NCI-H146 treated with DMSO at 0.1 percent for 48 hours (cell line): ENCODE data around the gene SF3A2.

Experiments
- DNase-seq: peaks from one replicate; lab custom pipeline; 2025; ENCODE audit not compliant: unreplicated experiment; lab: John Stamatoyannopoulos, UW

Gene SF3A2

GRCh38 chr19:2207991-2208860 lies 28.4 kb upstream of the SF3A2 start:
- no peak for DNase-seq

- DNase-seq = no peak
Measured at GRCh38 chr19:2208975-2209374, 27.6 kb upstream of the SF3A2 start.

- DNase-seq = no peak
Measured at GRCh38 chr19:2209408-2209807, 27.2 kb upstream of the SF3A2 start.

GRCh38 chr19:2210206-2210605 lies 26.4 kb upstream of the SF3A2 start:
- no peak for DNase-seq

GRCh38 chr19:2210987-2211740 lies 25.5 kb upstream of the SF3A2 start:
- no peak for DNase-seq

GRCh38 chr19:2212861-2213711 lies 23.5 kb upstream of the SF3A2 start:
- no peak for DNase-seq

GRCh38 chr19:2213799-2214198 lies 22.8 kb upstream of the SF3A2 start:
- no peak for DNase-seq

GRCh38 chr19:2214251-2214650 lies 22.4 kb upstream of the SF3A2 start:
- no peak for DNase-seq

- DNase-seq = no peak
Measured at GRCh38 chr19:2215281-2215751, 21.3 kb upstream of the SF3A2 start.

GRCh38 chr19:2216361-2217225 lies 20.0 kb upstream of the SF3A2 start:
- no peak for DNase-seq

GRCh38 chr19:2217591-2217990 lies 19.0 kb upstream of the SF3A2 start:
- DNase-seq = no peak

- no peak for DNase-seq
Measured at GRCh38 chr19:2219726-2220125, 16.9 kb upstream of the SF3A2 start.

GRCh38 chr19:2221250-2221831 lies 15.3 kb upstream of the SF3A2 start:
- no peak for DNase-seq

GRCh38 chr19:2221918-2222317 lies 14.7 kb upstream of the SF3A2 start:
- DNase-seq = no peak

- DNase-seq = no peak
Measured at GRCh38 chr19:2223391-2223790, 13.2 kb upstream of the SF3A2 start.

- no peak for DNase-seq
Measured at GRCh38 chr19:2223959-2224358, 12.7 kb upstream of the SF3A2 start.

- DNase-seq = no peak
Measured at GRCh38 chr19:2224754-2225349, 11.8 kb upstream of the SF3A2 start.

GRCh38 chr19:2225415-2226050 lies 11.1 kb upstream of the SF3A2 start:
- no peak for DNase-seq
